Neuron (in vitro differentiated cells): ENCODE data around the gene TMEM120B.
"Not testable (repeated sequence)": the region's sequence is repeated elsewhere in the genome, so short reads cannot be mapped to it uniquely, and the experiment has no call there.

ENCODE experiments used
- H2AFZ ChIP-seq: one replicate; pipeline ENCODE4 v1.6.1; 2013; ENCODE audit warnings: low read depth, mild to moderate bottlenecking, inconsistent platforms, low read length, moderate library complexity
- H3K27me3 ChIP-seq: one replicate; pipeline ENCODE4 v1.6.1; 2013; ENCODE audit warnings: low read length; ENCODE audit not compliant: insufficient read depth
- H3K36me3 ChIP-seq: one replicate; pipeline ENCODE4 v1.6.1; 2013; ENCODE audit warnings: low read length; ENCODE audit not compliant: insufficient read depth
- H3K4me1 ChIP-seq: one replicate; pipeline ENCODE4 v1.6.1; 2013; ENCODE audit warnings: low read length; ENCODE audit not compliant: insufficient read depth
- H3K4me3 ChIP-seq: 2 replicates; pipeline ENCODE4 v1.5.1; 2013; ENCODE audit warnings: mild to moderate bottlenecking, low read length, moderate library complexity
- H3K9me3 ChIP-seq: one replicate; pipeline ENCODE4 v1.6.1; 2013; ENCODE audit warnings: low read length

TMEM120B gene

GRCh38 chr12:121758536-121758935 is 46.0 kb downstream of the TMEM120B start:
- not testable (repeated sequence) for H3K4me1 ChIP-seq, H3K4me3 ChIP-seq, H2AFZ ChIP-seq, H3K36me3 ChIP-seq, H3K27me3 ChIP-seq, H3K9me3 ChIP-seq

- H2AFZ ChIP-seq: no peak overlapping the region
- H3K4me1 ChIP-seq: no peaks in the 10 kb centered on the region
- H3K4me3 ChIP-seq: no peak overlapping the region
- no peaks in the 10 kb centered on the region for H3K9me3 ChIP-seq
- H3K36me3 ChIP-seq: no peaks in the 10 kb centered on the region
- no peaks in the 10 kb centered on the region for H3K27me3 ChIP-seq
These were observed 49.7 kb downstream of the TMEM120B start for GRCh38 chr12:121762269-121762668.

- Histone ChIP-seq H3K27me3 (no peaks in the 10 kb centered on the region), H3K36me3 (no peaks in the 10 kb centered on the region), H3K9me3 (no peaks in the 10 kb centered on the region), H3K4me1 (no peaks in the 10 kb centered on the region), H2AFZ (no peak overlapping the region), H3K4me3 (no peak overlapping the region)
These were observed 52.3 kb downstream of the TMEM120B start for GRCh38 chr12:121764808-121765207.

GRCh38 chr12:121765573-121765972 is 53.0 kb downstream of the TMEM120B start:
- H3K36me3 ChIP-seq: no peaks in the 10 kb centered on the region
- H2AFZ ChIP-seq: no peak overlapping the region
- H3K27me3 ChIP-seq: no peaks in the 10 kb centered on the region
- H3K4me3 ChIP-seq: no peak overlapping the region
- H3K9me3 ChIP-seq: no peaks in the 10 kb centered on the region
- no peaks in the 10 kb centered on the region for H3K4me1 ChIP-seq

- no peaks in the 10 kb centered on the region for H3K27me3 ChIP-seq
- H3K9me3 ChIP-seq: no peaks in the 10 kb centered on the region
These were observed 53.9 kb downstream of the TMEM120B start for GRCh38 chr12:121766290-121767039.

GRCh38 chr12:121767525-121768016 is 55.0 kb downstream of the TMEM120B start:
- H3K4me3 ChIP-seq: no peak overlapping the region
- no peaks in the 10 kb centered on the region for H3K36me3 ChIP-seq
- no peaks in the 10 kb centered on the region for H3K9me3 ChIP-seq

More at GRCh38 chr12:121766290-121767039, 53.9 kb downstream of the TMEM120B start:
- no peaks in the 10 kb centered on the region for H3K36me3 ChIP-seq
- no peak overlapping the region for H2AFZ ChIP-seq
- H3K4me3 ChIP-seq: no peak overlapping the region
- H3K4me1 ChIP-seq: no peaks in the 10 kb centered on the region

GRCh38 chr12:121769297-121769830 is 56.8 kb downstream of the TMEM120B start:
- H2AFZ ChIP-seq: no peak overlapping the region
- H3K9me3 ChIP-seq: no peaks in the 10 kb centered on the region
- H3K27me3 ChIP-seq: no peaks in the 10 kb centered on the region
- no peaks in the 10 kb centered on the region for H3K36me3 ChIP-seq
- no peaks in the 10 kb centered on the region for H3K4me1 ChIP-seq
- H3K4me3 ChIP-seq: no peak overlapping the region

More at GRCh38 chr12:121767525-121768016, 55.0 kb downstream of the TMEM120B start:
- H2AFZ ChIP-seq: no peak overlapping the region
- H3K27me3 ChIP-seq: no peaks in the 10 kb centered on the region
- H3K4me1 ChIP-seq: no peaks in the 10 kb centered on the region

GRCh38 chr12:121769831-121770301 is 57.3 kb downstream of the TMEM120B start:
- Histone ChIP-seq H3K4me3 (no peak overlapping the region), H3K36me3 (no peaks in the 10 kb centered on the region), H3K4me1 (no peaks in the 10 kb centered on the region), H3K9me3 (no peaks in the 10 kb centered on the region), H2AFZ (no peak overlapping the region), H3K27me3 (no peaks in the 10 kb centered on the region)

GRCh38 chr12:121770388-121770787 is 57.8 kb downstream of the TMEM120B start:
- Histone ChIP-seq H3K4me3 (no peak overlapping the region), H2AFZ (no peak overlapping the region), H3K4me1 (no peaks in the 10 kb centered on the region), H3K9me3 (no peaks in the 10 kb centered on the region), H3K36me3 (no peaks in the 10 kb centered on the region), H3K27me3 (no peaks in the 10 kb centered on the region)

GRCh38 chr12:121770813-121771625 is 58.5 kb downstream of the TMEM120B start:
- Histone ChIP-seq H3K27me3 (no peaks in the 10 kb centered on the region), H3K36me3 (no peaks in the 10 kb centered on the region), H3K4me1 (no peaks in the 10 kb centered on the region), H3K4me3 (no peak overlapping the region), H2AFZ (no peak overlapping the region), H3K9me3 (no peaks in the 10 kb centered on the region)

GRCh38 chr12:121773011-121773777 is 60.6 kb downstream of the TMEM120B start:
- H2AFZ ChIP-seq: no peak overlapping the region
- H3K4me1 ChIP-seq: no peaks in the 10 kb centered on the region
- no peaks in the 10 kb centered on the region for H3K9me3 ChIP-seq
- H3K4me3 ChIP-seq: no peak overlapping the region
- no peaks in the 10 kb centered on the region for H3K27me3 ChIP-seq
- no peaks in the 10 kb centered on the region for H3K36me3 ChIP-seq

GRCh38 chr12:121774968-121775474 is 62.5 kb downstream of the TMEM120B start:
- no peak overlapping the region for H2AFZ ChIP-seq
- peaks cover 2% of the 10 kb centered on the region for H3K36me3 ChIP-seq
- no peaks in the 10 kb centered on the region for H3K9me3 ChIP-seq
- H3K27me3 ChIP-seq: no peaks in the 10 kb centered on the region
- no peak overlapping the region for H3K4me3 ChIP-seq
- no peaks in the 10 kb centered on the region for H3K4me1 ChIP-seq
